Progenitor cell of endocrine pancreas (in vitro differentiated cells): ENCODE results near the gene TMED4. TPM values are rescaled to one million over a fixed set of nuclear protein-coding genes. Genes with fewer than 3 reads are reported as not detected.

ENCODE experiments used
- DNase-seq: peaks from one replicate; pipeline ENCODE4 v3.0.0; 2021; ENCODE audit warnings: low spot score; ENCODE audit not compliant: unreplicated experiment
- H3K27ac Mint-ChIP-seq: 2 replicates; pipeline ENCODE4 v1.8.0; 2021; ENCODE audit warnings: mild to moderate bottlenecking, moderate library complexity, mixed read lengths
- H3K27me3 Mint-ChIP-seq: 2 replicates; pipeline ENCODE4 v1.8.0; 2021; ENCODE audit warnings: mixed read lengths
- H3K36me3 Mint-ChIP-seq: 2 replicates; pipeline ENCODE4 v1.8.0; 2022; ENCODE audit warnings: mixed read lengths; ENCODE audit not compliant: insufficient read depth
- H3K4me1 Mint-ChIP-seq: 2 replicates; pipeline ENCODE4 v1.8.0; 2021; ENCODE audit warnings: low read depth, mixed read lengths
- H3K4me3 Mint-ChIP-seq: 2 replicates; pipeline ENCODE4 v1.8.0; 2021; ENCODE audit warnings: low read depth, mild to moderate bottlenecking, moderate library complexity, mixed read lengths
- H3K9me3 Mint-ChIP-seq: 2 replicates; pipeline ENCODE4 v1.8.0; 2021; ENCODE audit warnings: low read depth, mixed read lengths
- CTCF ChIP-seq: fragments of 200-600 bp; sonication (generic); IDR thresholded peaks from one replicate; pipeline ENCODE4 v1.5.0; 2021; ENCODE audit warnings: antibody characterized with exemption, mild to moderate bottlenecking; ENCODE audit not compliant: unreplicated experiment
- total RNA-seq: library from RNA; stranded (reverse); gene quantifications from 2 replicates; pipeline ENCODE4 v1.2.1, GENCODE V29; 2021

Gene TMED4
- total RNA-seq, 1 donor from 2014 or later, result 119 TPM

- Mint-ChIP-seq H3K27ac (no peak overlapping the region), H3K4me3 (no peak overlapping the region), H3K27me3 (no peaks in the 10 kb centered on the region), H3K4me1 (no peaks in the 10 kb centered on the region), H3K36me3 (no peaks in the 10 kb centered on the region), H3K9me3 (no peaks in the 10 kb centered on the region)
- TF ChIP-seq CTCF, result no peak
- DNase-seq, result no peak
These were observed 32.6 kb downstream of the TMED4 start for GRCh38 chr7:44549457-44549856.

- Mint-ChIP-seq H3K36me3 (no peaks in the 10 kb centered on the region), H3K9me3 (no peaks in the 10 kb centered on the region), H3K4me1 (no peaks in the 10 kb centered on the region), H3K4me3 (no peak overlapping the region), H3K27me3 (no peaks in the 10 kb centered on the region), H3K27ac (no peak overlapping the region)
- no peak for DNase-seq
- no peak for TF ChIP-seq CTCF
These were observed 33.1 kb downstream of the TMED4 start for GRCh38 chr7:44548893-44549292.

GRCh38 chr7:44547536-44548231 lies 34.3 kb downstream of the TMED4 start:
- no peaks in the 10 kb centered on the region for H3K36me3 Mint-ChIP-seq
- no peaks in the 10 kb centered on the region for H3K9me3 Mint-ChIP-seq
- TF ChIP-seq CTCF, result no peak
- H3K4me3 Mint-ChIP-seq, result no peak overlapping the region
- H3K27ac Mint-ChIP-seq, result no peak overlapping the region
- no peak for DNase-seq
- no peaks in the 10 kb centered on the region for H3K27me3 Mint-ChIP-seq
- H3K4me1 Mint-ChIP-seq, result peaks cover 4% of the 10 kb centered on the region

GRCh38 chr7:44541876-44542610 lies 40.0 kb downstream of the TMED4 start:
- no peak for DNase-seq
- no peak for TF ChIP-seq CTCF
- H3K36me3 Mint-ChIP-seq, result peaks cover 8% of the 10 kb centered on the region
- H3K27ac Mint-ChIP-seq, result peak overlapping the region; percentile 94
- no peaks in the 10 kb centered on the region for H3K27me3 Mint-ChIP-seq
- peak overlapping the region; percentile 17 for H3K4me3 Mint-ChIP-seq
- H3K4me1 Mint-ChIP-seq, result peaks cover 45% of the 10 kb centered on the region
- H3K9me3 Mint-ChIP-seq, result no peaks in the 10 kb centered on the region

- H3K9me3 Mint-ChIP-seq, result no peaks in the 10 kb centered on the region
- peak within 1 kb of the TSS; percentile 65 for H3K4me3 Mint-ChIP-seq
- peak within 1 kb of the TSS; percentile 94 for H3K27ac Mint-ChIP-seq
- DNase-seq, result peak; percentile 63
- TF ChIP-seq CTCF, result no peak
- no peaks in the 10 kb centered on the region for H3K27me3 Mint-ChIP-seq
- H3K4me1 Mint-ChIP-seq, result peaks cover 45% of the 10 kb centered on the region
- H3K36me3 Mint-ChIP-seq, result peaks cover 8% of the 10 kb centered on the region
These were observed 40.8 kb downstream of the TMED4 start, which contains the start of gene NPC1L1 for GRCh38 chr7:44541028-44541869. TSS of gene NPC1L1 (minus strand) at chr7:44541330. CDS start at chr7:44541259, 71 bp downstream.
